Heart right ventricle (tissue), 16 donors: ENCODE results near the gene CEP128. TPM values are rescaled to one million over a fixed set of nuclear protein-coding genes. Genes with fewer than 3 reads are reported as not detected.

ENCODE experiments used
- ATAC-seq, 8 donors: fragments of 200-7000 bp; cut with Tn5 transposase; one replicate each; pipeline ENCODE4 v1.9.1; 2020; ENCODE audit warnings: mild to moderate bottlenecking in 8 of 8, moderate library complexity in 8 of 8, moderate number of reproducible peaks in 1 of 8
- DNase-seq, 2 donors: peaks; one replicate each; pipeline ENCODE4 v3.0.0-alpha.2; 2020
- H3K27ac ChIP-seq, 10 donors: fragments of 200-600 bp; sonication (generic) in 2 of 10; one replicate each; pipeline versions ENCODE4 v1.5.0 to v1.8.0; 2020 to 2022; ENCODE audit warnings: mild to moderate bottlenecking in 3 of 10
- H3K27me3 ChIP-seq, 7 donors: fragments of 200-600 bp; one replicate each; pipeline ENCODE4 v1.8.0; 2021 to 2022; ENCODE audit warnings: mild to moderate bottlenecking in 2 of 7
- H3K36me3 ChIP-seq, 9 donors: fragments of 200-600 bp; sonication (generic) in 1 of 9; one replicate each; pipeline versions ENCODE4 v1.5.0 to v1.8.0; 2020 to 2022; ENCODE audit warnings: mild to moderate bottlenecking in 2 of 9
- H3K4me1 ChIP-seq, 9 donors: fragments of 200-600 bp; sonication (generic) in 1 of 9; one replicate each; pipeline versions ENCODE4 v1.5.0 to v1.8.0; 2020 to 2022; ENCODE audit warnings: mild to moderate bottlenecking in 4 of 9
- H3K4me3 ChIP-seq, 10 donors: fragments of 200-600 bp; sonication (generic) in 2 of 10; one replicate each; pipeline versions ENCODE4 v1.5.0 to v1.8.0; 2020 to 2022; ENCODE audit warnings: mild to moderate bottlenecking in 7 of 10, moderate library complexity in 2 of 10
- H3K9me3 ChIP-seq, 11 donors: fragments of 200-600 bp in 10 of 11; sonication (generic) in 2 of 11; one replicate each; pipeline versions ENCODE4 v1.5.0 to v1.8.0; 2013 to 2022; ENCODE audit warnings: mild to moderate bottlenecking in 2 of 11, control low read depth in 1 of 11, moderate library complexity in 1 of 11
- WGBS, 2 donors: extraction: QIAGEN DNeasy Blood & Tissue Kit; methylation state at CpG; one replicate each; pipeline ENCODE4 v1.1.7; 2013; ENCODE audit warnings: inconsistent platforms in 1 of 2; 5-methylcytosine and 5-hydroxymethylcytosine counted together
- intact Hi-C, 10 donors: fragments of 100-400 bp; cut with DNase I; formaldehyde crosslinking; loops; one replicate each; pipeline versions ENCODE4 v1.11.1 to v1.14.2; 2022
- polyA plus RNA-seq, 2 donors: library from polyadenylated mRNA; stranded (reverse); fragments of 200-250 nt; gene quantifications; one replicate each; pipeline ENCODE4 v1.2.3, GENCODE V29; 2013
- total RNA-seq, 10 donors: library from RNA; stranded (reverse); fragmentation: NEBNext Ultra II Directional in 3 of 10; extraction: Animal tissue kit (Norgen Biotek cat#: 25700) in 3 of 10; gene quantifications; one replicate each; pipeline versions ENCODE4 v1.2.1 to v1.2.4, GENCODE V29; 2021 to 2023
- TF ChIP-seq, protein P1 (sequence below), 9 donors: fragments of 200-600 bp; sonication (generic) in 2 of 9; IDR thresholded peaks; one replicate each; pipeline versions ENCODE4 v1.5.0 to v1.8.0; 2021 to 2022; ENCODE audit warnings: antibody characterized with exemption in 9 of 9, mild to moderate bottlenecking in 5 of 9, moderate library complexity in 1 of 9
- donor health status: Arrhythmogenic right ventricular cardiomyopathy.
- donor health status: ischemic (EF 13 %, LVEDD 7.1; RV severe dilation, severe dysfunction).
- donor health status: healthy with polysubstance abuse.
- donor health status: DM: no; HTN: yes; CAD: no.
- donor health status: DM: no; HTN: no; CAD: no.
- donor health status: ischemic (EF 25% LVEDD 6.9; RV normal size, moderate dysfunction).
- donor health status: ischemic (EF 25% LVEDD 5.7; RV mildly dilated, moderate dysfunction).
- donor health status: healthy.
- donor health status: DM: yes; HTN: yes; CAD: no.
- donor health status: Ischemic cardiomyopathy.
- donor health status: ischemic (EF 35%, LVEDD 5.7; RV mildly dilated, moderate dysfunction).
- donor health status: nonischemic (EF 11% LVEDD 7.7; RV severe dilation, severe dysfunction).
- donor health status: DM: yes; HTN: yes; CAD: no.
- donor health status: PGD.
- donor health status: ischemic (EF 29% LVEDD 5.4; RV normal size, mild dysfunction).
- donor health status: nonischemic (EF 23%, LVEDD 6.1; RV moderate dilation, normal function).

The CEP128 gene
- total and polyA plus RNA-seq, 12 donors = 0.93 to 4.9 (median 3.3) TPM

DNA sequence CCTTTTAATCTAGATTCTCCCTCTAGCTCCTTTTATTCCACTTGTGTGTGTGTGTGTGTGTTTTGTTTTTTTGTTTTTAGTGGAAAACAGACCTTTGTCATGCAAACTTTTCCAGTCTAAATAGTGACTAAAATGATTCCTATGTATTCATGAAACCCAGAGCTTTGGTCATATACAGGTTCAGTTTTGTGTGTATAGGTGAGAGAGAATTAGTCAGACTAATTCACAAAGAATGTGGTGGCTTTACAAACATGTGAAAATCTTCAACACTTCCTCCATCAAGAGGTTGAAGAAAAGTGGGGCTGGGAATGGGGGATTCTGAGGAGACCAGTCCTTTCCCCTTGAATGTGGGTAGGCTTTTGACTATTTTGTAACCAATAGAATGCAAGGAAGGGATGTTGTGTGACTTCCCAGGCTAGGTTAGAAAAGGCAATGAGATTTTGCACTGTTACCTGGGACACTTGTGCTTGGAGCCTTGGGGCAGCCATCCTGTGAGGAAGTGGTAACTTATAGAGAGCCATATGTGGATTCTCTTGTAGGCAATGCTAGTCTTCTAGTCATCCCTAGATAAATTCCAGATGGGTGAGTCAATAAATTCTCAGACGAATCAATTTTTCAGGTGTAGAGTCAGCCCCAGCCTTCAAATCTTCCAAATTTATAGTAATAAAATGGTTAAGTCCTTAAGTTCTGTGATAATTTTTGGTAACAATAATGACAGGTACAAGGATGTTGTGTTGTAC is 236.1 kb downstream of the CEP128 start:
- WGBS, 2 donors = 95 to 97% methylated on average over 1 of the region's 1 CpG

DNA sequence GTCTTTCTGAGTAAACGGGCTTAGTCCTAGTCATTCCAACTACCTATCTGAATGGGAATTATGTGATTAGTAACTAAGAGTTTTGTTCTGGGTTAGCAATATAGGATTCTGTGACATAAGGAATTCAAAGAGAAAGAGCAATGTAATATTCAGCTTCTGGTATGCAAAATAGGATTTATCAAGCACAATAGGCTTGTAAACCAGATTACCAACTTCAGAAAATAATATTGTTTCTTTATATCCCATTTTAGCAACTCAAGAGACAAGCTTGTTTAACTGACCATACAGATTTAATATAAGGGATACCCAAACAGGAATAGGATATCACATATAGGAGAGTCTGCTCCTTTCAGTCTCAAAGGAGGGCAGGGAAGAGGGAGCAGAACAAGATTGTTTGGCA is 240.9 kb downstream of the CEP128 start:
- TF ChIP-seq, protein P1, sequence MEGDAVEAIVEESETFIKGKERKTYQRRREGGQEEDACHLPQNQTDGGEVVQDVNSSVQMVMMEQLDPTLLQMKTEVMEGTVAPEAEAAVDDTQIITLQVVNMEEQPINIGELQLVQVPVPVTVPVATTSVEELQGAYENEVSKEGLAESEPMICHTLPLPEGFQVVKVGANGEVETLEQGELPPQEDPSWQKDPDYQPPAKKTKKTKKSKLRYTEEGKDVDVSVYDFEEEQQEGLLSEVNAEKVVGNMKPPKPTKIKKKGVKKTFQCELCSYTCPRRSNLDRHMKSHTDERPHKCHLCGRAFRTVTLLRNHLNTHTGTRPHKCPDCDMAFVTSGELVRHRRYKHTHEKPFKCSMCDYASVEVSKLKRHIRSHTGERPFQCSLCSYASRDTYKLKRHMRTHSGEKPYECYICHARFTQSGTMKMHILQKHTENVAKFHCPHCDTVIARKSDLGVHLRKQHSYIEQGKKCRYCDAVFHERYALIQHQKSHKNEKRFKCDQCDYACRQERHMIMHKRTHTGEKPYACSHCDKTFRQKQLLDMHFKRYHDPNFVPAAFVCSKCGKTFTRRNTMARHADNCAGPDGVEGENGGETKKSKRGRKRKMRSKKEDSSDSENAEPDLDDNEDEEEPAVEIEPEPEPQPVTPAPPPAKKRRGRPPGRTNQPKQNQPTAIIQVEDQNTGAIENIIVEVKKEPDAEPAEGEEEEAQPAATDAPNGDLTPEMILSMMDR (IDR thresholded peaks at IDR 0.05) = no peak
- no peaks in the 10 kb centered on the region for H3K27me3 ChIP-seq
- no peak overlapping the region for H3K27ac ChIP-seq
- DNase-seq (no peak), ATAC-seq (no peak)
- intact Hi-C loops = no loop called here
- no peaks in the 10 kb centered on the region for H3K9me3 ChIP-seq
- H3K4me3 ChIP-seq = no peak overlapping the region
- no peaks in the 10 kb centered on the region for H3K4me1 ChIP-seq
- no peaks in the 10 kb centered on the region for H3K36me3 ChIP-seq
- 90% methylated on average over 1 of the region's 1 CpG for WGBS, 2 donors

More for the DNA sequence above, 236.1 kb downstream of the CEP128 start:
- no peaks in the 10 kb centered on the region for H3K27me3 ChIP-seq
- no peak overlapping the region for H3K27ac ChIP-seq
- no peaks in the 10 kb centered on the region for H3K4me1 ChIP-seq
- ATAC-seq (no peak), DNase-seq (no peak)
- intact Hi-C loops = no loop called here
- TF ChIP-seq, protein P1 (IDR thresholded peaks at IDR 0.05) = no peak
- H3K36me3 ChIP-seq = no peaks in the 10 kb centered on the region
- no peak overlapping the region for H3K4me3 ChIP-seq
- H3K9me3 ChIP-seq = no peaks in the 10 kb centered on the region

DNA sequence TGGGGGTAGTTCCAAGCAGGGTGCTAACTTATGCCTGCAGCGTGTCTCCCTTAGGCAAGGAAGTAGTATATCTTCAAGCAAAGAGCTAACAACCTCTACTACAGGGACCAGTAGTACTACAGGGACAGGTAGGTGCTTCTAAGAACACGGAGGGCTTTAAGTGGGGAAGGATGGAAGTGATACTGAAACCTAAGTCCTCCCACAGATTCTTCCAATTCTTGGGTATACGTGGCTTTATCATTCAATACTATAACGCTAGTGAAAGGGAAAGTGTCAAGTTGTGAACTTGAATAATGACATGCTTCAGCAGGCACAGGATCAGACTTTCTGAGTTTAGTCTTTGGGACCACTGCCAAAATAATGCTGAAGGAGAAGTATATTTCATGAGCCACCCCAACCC is 241.7 kb downstream of the CEP128 start:
- no peak overlapping the region for H3K4me3 ChIP-seq
- H3K4me1 ChIP-seq = no peaks in the 10 kb centered on the region
- no peak for ATAC-seq
- WGBS, 2 donors = 59 to 63% methylated on average over 4 of the region's 4 CpGs
- no peaks in the 10 kb centered on the region for H3K9me3 ChIP-seq
- H3K27me3 ChIP-seq = no peaks in the 10 kb centered on the region
- no peak overlapping the region for H3K27ac ChIP-seq
- TF ChIP-seq, protein P1 (IDR thresholded peaks at IDR 0.05) = no peak
- intact Hi-C loops = no loop called here
- H3K36me3 ChIP-seq = no peaks in the 10 kb centered on the region
- no peak for DNase-seq

DNA sequence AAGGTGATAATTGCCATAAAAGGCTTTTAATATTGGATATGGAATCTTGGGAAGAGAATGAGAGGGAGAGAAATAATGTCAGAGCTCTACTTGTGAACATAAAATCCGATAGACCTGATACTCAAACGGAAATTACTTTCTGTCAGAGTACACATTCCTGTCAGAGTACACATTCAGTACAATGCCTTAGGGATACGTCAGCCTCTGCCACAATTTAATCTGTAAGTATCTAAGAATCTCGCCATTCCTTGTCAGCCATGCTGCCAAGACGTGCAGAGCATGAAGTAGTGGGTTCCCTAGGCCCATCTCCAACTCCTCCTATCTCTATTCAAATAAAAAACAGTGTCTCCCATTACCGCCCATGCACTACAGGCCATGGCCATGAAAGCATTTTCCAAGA is 242.6 kb downstream of the CEP128 start:
- Histone ChIP-seq H3K9me3 (no peaks in the 10 kb centered on the region), H3K4me1 (no peaks in the 10 kb centered on the region), H3K4me3 (no peak overlapping the region), H3K27me3 (no peaks in the 10 kb centered on the region), H3K36me3 (no peaks in the 10 kb centered on the region), H3K27ac (no peak overlapping the region)
- no peak for DNase-seq
- intact Hi-C loops = no loop called here
- ATAC-seq = no peak
- TF ChIP-seq, protein P1 (IDR thresholded peaks at IDR 0.05) = no peak
- WGBS, 2 donors = 88 to 92% methylated on average over 6 of the region's 6 CpGs
